Neuronal stem cell (in vitro differentiated cells): ENCODE data around the gene NCOA3.

Source experiments
- DNase-seq: peaks from one replicate; pipeline ENCODE4 v3.0.0-alpha.2; 2013; ENCODE audit warnings: low spot score
- H2AFZ ChIP-seq: one replicate; pipeline ENCODE4 v1.6.1; 2013; ENCODE audit warnings: mild to moderate bottlenecking, low read length, inconsistent platforms
- H2AK5ac ChIP-seq: 2 replicates; pipeline ENCODE4 v1.6.1; 2013; ENCODE audit warnings: low read depth, mild to moderate bottlenecking, inconsistent platforms, low read length, moderate library complexity, mixed read lengths
- H2BK120ac ChIP-seq: 2 replicates; pipeline ENCODE4 v1.6.1; 2013; ENCODE audit warnings: low read depth, mild to moderate bottlenecking, inconsistent platforms, low read length, moderate library complexity, mixed read lengths
- H2BK12ac ChIP-seq: one replicate; pipeline ENCODE4 v1.6.1; 2013; ENCODE audit warnings: low read length, inconsistent platforms
- H2BK15ac ChIP-seq: 2 replicates; pipeline ENCODE4 v1.6.1; 2013; ENCODE audit warnings: mild to moderate bottlenecking, low read length, inconsistent platforms, mixed read lengths
- H2BK5ac ChIP-seq: one replicate; pipeline ENCODE4 v1.6.1; 2013; ENCODE audit warnings: inconsistent platforms, mild to moderate bottlenecking, low read length, moderate library complexity
- H3K14ac ChIP-seq: one replicate; pipeline ENCODE4 v1.6.1; 2013; ENCODE audit warnings: low read length, inconsistent platforms
- H3K18ac ChIP-seq: 2 replicates; pipeline ENCODE4 v1.6.1; 2013; ENCODE audit warnings: low read length, inconsistent platforms
- H3K23ac ChIP-seq: 2 replicates; pipeline ENCODE4 v1.6.1; 2013; ENCODE audit warnings: low read depth, mild to moderate bottlenecking, mixed read lengths, low read length, inconsistent platforms; ENCODE audit not compliant: poor library complexity
- H3K27ac ChIP-seq: replicated peaks from 3 replicates; pipeline ENCODE4 v1.5.1; 2013; ENCODE audit warnings: low read length, inconsistent platforms
- H3K27me3 ChIP-seq, 3 experiments: 2 replicates each; pipeline ENCODE4 v1.6.1; 2013; ENCODE audit warnings: low read length in 3 of 3, mild to moderate bottlenecking in 2 of 3, inconsistent platforms in 1 of 3, low read depth in 1 of 3, mixed read lengths in 1 of 3, moderate library complexity in 1 of 3; ENCODE audit not compliant: control insufficient read depth in 3 of 3, insufficient read depth in 3 of 3
- H3K36me3 ChIP-seq, 2 donors: replicated peaks in 1 of 2; 2 replicates each; pipeline ENCODE4 v1.6.1; 2013; ENCODE audit warnings: low read length in 2 of 2; ENCODE audit not compliant: control insufficient read depth in 2 of 2, insufficient read depth in 2 of 2
- H3K4ac ChIP-seq: 2 replicates; pipeline ENCODE4 v1.6.1; 2013; ENCODE audit warnings: inconsistent platforms, mild to moderate bottlenecking, low read length, moderate library complexity
- H3K4me1 ChIP-seq, 2 donors: 1 replicate in 1 of 2; 2 replicates in 1 of 2; pipeline ENCODE4 v1.6.1; 2013; ENCODE audit warnings: low read length in 2 of 2, low read depth in 1 of 2; ENCODE audit not compliant: control insufficient read depth in 2 of 2, insufficient read depth in 1 of 2
- H3K4me2 ChIP-seq: one replicate; pipeline ENCODE4 v1.6.1; 2013; ENCODE audit warnings: mild to moderate bottlenecking, low read length, inconsistent platforms; ENCODE audit not compliant: insufficient read depth, poor library complexity, severe bottlenecking
- H3K4me3 ChIP-seq, 2 donors: 2 replicates each; pipeline ENCODE4 v1.5.1; 2013; ENCODE audit warnings: low read length in 2 of 2, mild to moderate bottlenecking in 2 of 2, inconsistent platforms in 1 of 2, moderate library complexity in 1 of 2
- H3K79me1 ChIP-seq: one replicate; pipeline ENCODE4 v1.6.1; 2013; ENCODE audit warnings: low read depth, mild to moderate bottlenecking, inconsistent platforms, low read length, moderate library complexity
- H3K9ac ChIP-seq: one replicate; pipeline ENCODE4 v1.6.1; 2013; ENCODE audit warnings: mild to moderate bottlenecking, low read depth, low read length, inconsistent platforms; ENCODE audit not compliant: poor library complexity
- H3K9me3 ChIP-seq, 2 donors: replicated peaks in 1 of 2; 2 replicates each; pipeline versions ENCODE3 to v1.6.1; 2013; ENCODE audit warnings: low read length in 2 of 2, mild to moderate bottlenecking in 2 of 2, inconsistent platforms in 1 of 2, low read depth in 1 of 2, mixed read lengths in 1 of 2, moderate library complexity in 1 of 2; ENCODE audit not compliant: control insufficient read depth in 2 of 2, insufficient read depth in 1 of 2
- H4K8ac ChIP-seq: one replicate; pipeline ENCODE4 v1.6.1; 2013; ENCODE audit warnings: low read depth, mild to moderate bottlenecking, inconsistent platforms, low read length, moderate library complexity
- H4K91ac ChIP-seq: one replicate; pipeline ENCODE4 v1.6.1; 2013; ENCODE audit warnings: low read length, low read depth, mild to moderate bottlenecking, inconsistent platforms; ENCODE audit not compliant: poor library complexity
- WGBS, 2 donors: extraction: QIAGEN DNeasy Blood & Tissue Kit; methylation state at CpG; one replicate each; pipeline ENCODE4 v1.1.7; 2013; ENCODE audit warnings: missing lambda C conversion rate in 2 of 2, mixed read lengths in 1 of 2; ENCODE audit not compliant: insufficient read length in 2 of 2, insufficient replicate concordance in 1 of 2; ENCODE audit errors: extremely low coverage in 2 of 2; 5-methylcytosine and 5-hydroxymethylcytosine counted together

The NCOA3 gene

DNA sequence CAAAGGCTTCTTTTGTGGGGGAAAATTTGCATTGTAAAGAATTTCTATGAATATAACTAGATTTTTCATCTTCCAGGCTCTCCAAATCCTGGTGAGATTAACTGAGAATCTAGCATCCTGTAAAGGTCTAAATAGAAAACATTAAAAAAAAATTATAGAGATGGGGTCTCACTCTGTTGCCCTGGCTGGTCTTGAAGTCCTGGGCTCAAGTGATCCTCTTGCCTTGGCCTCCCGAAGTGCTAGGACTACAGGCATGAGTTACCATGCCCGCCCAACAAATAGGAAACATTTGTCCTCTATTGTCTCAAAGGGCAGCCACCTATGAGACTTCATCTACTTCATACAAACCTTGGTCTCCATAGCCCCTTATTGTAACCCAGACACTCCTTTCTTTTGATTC, 25.2 kb upstream of the NCOA3 start:
- no peak for DNase-seq
- no peak overlapping the region for H2BK120ac ChIP-seq
- H3K4me2 ChIP-seq = no peak overlapping the region
- H3K36me3 ChIP-seq = no peaks in the 10 kb centered on the region
- no peaks in the 10 kb centered on the region for H3K79me1 ChIP-seq
- no peaks in the 10 kb centered on the region for H3K4me1 ChIP-seq
- no peak overlapping the region for H3K14ac ChIP-seq
- H3K23ac ChIP-seq = no peak overlapping the region
- H3K27me3 ChIP-seq = no peaks in the 10 kb centered on the region
- no peak overlapping the region for H3K4ac ChIP-seq
- no peak overlapping the region for H4K8ac ChIP-seq
- no peak overlapping the region for H3K18ac ChIP-seq
- no peak overlapping the region for H3K27ac ChIP-seq
- no peak overlapping the region for H3K9ac ChIP-seq
- no peak overlapping the region for H2BK15ac ChIP-seq
- WGBS, 2 donors = no CpG with 5 or more reads among the region's 2 CpGs
- H4K91ac ChIP-seq = no peak overlapping the region
- H3K9me3 ChIP-seq = no peaks in the 10 kb centered on the region
- no peak overlapping the region for H2BK5ac ChIP-seq
- no peak overlapping the region for H2BK12ac ChIP-seq
- no peak overlapping the region for H2AFZ ChIP-seq
- H2AK5ac ChIP-seq = no peak overlapping the region
- H3K4me3 ChIP-seq = no peak overlapping the region

DNA sequence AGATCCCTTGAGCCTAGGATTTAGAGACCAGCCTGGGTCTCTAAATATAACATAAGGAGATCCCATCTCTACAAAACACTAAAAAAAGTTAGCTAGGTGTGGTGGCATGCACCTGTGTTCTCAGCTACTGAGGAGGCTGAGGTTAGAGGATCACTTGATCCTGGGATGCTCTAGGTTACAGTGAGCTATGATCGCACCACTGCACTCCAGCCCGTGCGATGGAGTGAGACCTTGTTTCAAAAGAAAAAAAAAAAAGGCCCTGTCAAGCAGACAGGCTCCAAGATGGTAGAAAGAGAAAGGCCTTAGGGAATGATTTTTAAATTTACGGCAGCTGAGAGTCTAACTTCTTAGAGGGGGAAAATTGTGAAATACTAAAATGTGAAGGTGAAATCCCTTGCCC, 22.6 kb upstream of the NCOA3 start:
- H2AFZ ChIP-seq = peak overlapping the region; percentile 60
- H2BK12ac ChIP-seq = no peak overlapping the region
- no peak overlapping the region for H3K9ac ChIP-seq
- H2BK120ac ChIP-seq = no peak overlapping the region
- no peaks in the 10 kb centered on the region for H3K4me1 ChIP-seq
- no peak overlapping the region for H2BK5ac ChIP-seq
- H4K8ac ChIP-seq = no peak overlapping the region
- H3K23ac ChIP-seq = no peak overlapping the region
- no peak overlapping the region for H3K18ac ChIP-seq
- no peaks in the 10 kb centered on the region for H3K9me3 ChIP-seq
- H3K36me3 ChIP-seq = no peaks in the 10 kb centered on the region
- no CpG with 5 or more reads among the region's 4 CpGs for WGBS, 2 donors
- H3K14ac ChIP-seq = no peak overlapping the region
- no peaks in the 10 kb centered on the region for H3K27me3 ChIP-seq
- no peak overlapping the region for H2AK5ac ChIP-seq
- no peak overlapping the region for H4K91ac ChIP-seq
- H2BK15ac ChIP-seq = no peak overlapping the region
- no peak overlapping the region for H3K4me3 ChIP-seq
- H3K27ac ChIP-seq = no peak overlapping the region
- DNase-seq = no peak
- H3K4me2 ChIP-seq = no peak overlapping the region
- no peak overlapping the region for H3K4ac ChIP-seq
- H3K79me1 ChIP-seq = no peaks in the 10 kb centered on the region

DNA sequence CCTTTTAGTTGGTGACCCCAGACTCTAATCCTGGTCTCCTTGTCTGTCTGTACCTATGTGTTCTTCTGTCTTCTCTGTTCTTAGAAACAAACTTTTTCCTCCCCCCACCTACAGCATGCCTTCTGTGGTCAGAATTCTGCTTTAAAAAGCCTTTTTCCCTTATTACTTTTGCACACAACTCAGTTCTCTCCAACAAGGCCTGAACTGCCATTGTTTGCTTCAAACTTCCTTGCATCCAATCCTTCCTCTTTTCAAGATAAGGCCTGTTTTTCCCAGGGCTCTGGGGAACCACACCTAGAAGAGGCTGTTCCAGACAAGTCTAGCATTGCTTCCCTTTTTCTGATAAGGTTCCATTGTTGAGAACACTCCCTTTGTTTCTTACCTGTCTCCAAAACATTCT, 22.2 kb upstream of the NCOA3 start:
- Histone ChIP-seq H4K91ac (no peak overlapping the region), H3K23ac (no peak overlapping the region), H3K4ac (no peak overlapping the region), H3K27me3 (no peaks in the 10 kb centered on the region), H3K9me3 (no peaks in the 10 kb centered on the region), H3K27ac (no peak overlapping the region), H3K14ac (no peak overlapping the region), H2AFZ (peak overlapping the region; percentile 60), H4K8ac (no peak overlapping the region), H3K4me2 (no peak overlapping the region), H3K4me1 (no peaks in the 10 kb centered on the region), H2BK5ac (no peak overlapping the region), H2BK12ac (no peak overlapping the region), H3K18ac (no peak overlapping the region), H3K79me1 (no peaks in the 10 kb centered on the region), H3K36me3 (no peaks in the 10 kb centered on the region), H2BK120ac (no peak overlapping the region), H2AK5ac (no peak overlapping the region), H2BK15ac (no peak overlapping the region), H3K4me3 (no peak overlapping the region), H3K9ac (no peak overlapping the region)
- DNase-seq = no peak

DNA sequence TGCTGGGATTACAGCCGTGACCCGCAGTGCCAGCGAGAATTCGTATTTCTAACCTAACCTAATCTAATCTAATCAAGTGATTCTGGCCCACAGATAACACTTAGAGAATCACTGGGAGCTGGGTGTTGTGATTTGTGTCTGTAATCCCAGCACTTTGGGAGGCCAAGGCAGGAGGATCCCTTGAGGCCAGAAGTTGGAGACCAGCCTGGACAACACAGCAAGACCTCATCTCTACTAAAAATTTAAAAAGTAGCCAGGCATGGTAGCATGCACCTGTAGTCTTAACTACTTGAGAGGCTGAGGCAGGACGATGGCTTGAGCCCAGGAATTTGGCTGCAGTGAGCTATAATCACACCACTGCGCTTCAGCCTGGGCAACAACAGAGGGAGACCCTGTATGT, 21.4 kb upstream of the NCOA3 start:
- Histone ChIP-seq H3K27ac (no peak overlapping the region), H3K9me3 (no peaks in the 10 kb centered on the region), H4K8ac (no peak overlapping the region), H2BK120ac (no peak overlapping the region), H3K4me1 (no peaks in the 10 kb centered on the region), H2AK5ac (no peak overlapping the region), H3K18ac (no peak overlapping the region), H3K23ac (no peak overlapping the region), H3K9ac (no peak overlapping the region), H3K4me3 (no peak overlapping the region), H2BK15ac (no peak overlapping the region), H3K27me3 (no peaks in the 10 kb centered on the region), H3K79me1 (no peaks in the 10 kb centered on the region), H3K36me3 (no peaks in the 10 kb centered on the region), H2AFZ (no peak overlapping the region), H4K91ac (no peak overlapping the region), H3K4ac (no peak overlapping the region), H3K14ac (no peak overlapping the region), H2BK5ac (no peak overlapping the region), H3K4me2 (no peak overlapping the region), H2BK12ac (no peak overlapping the region)
- DNase-seq = no peak
- no CpG with 5 or more reads among the region's 6 CpGs for WGBS, 2 donors
